Measurements from ENCODE around the gene SBNO2. TPM values are rescaled to one million over a fixed set of nuclear protein-coding genes. Genes with fewer than 3 reads are reported as not detected.
A peak's percentile ranks its signal among the peaks of the same experiment; 100 is the strongest.
"Not testable (repeated sequence)": the region's sequence is repeated elsewhere in the genome, so short reads cannot be mapped to it uniquely, and the experiment has no call there.

Gene SBNO2
- total RNA-seq, 1 donor from 2014 or later, result 46.4 TPM

GRCh38 chr19:1206150-1206863 is 32.2 kb upstream of the SBNO2 start:
- peak; percentile 19 for DNase-seq (ENCODE audit: low spot score)
- Mint-ChIP-seq H3K36me3 (ENCODE audit: low read depth, unreplicated experiment) (peaks cover 7% of the 10 kb centered on the region), H3K27ac (ENCODE audit: unreplicated experiment) (peak overlapping the region; percentile 74), H3K4me3 (ENCODE audit: unreplicated experiment) (peak overlapping the region; percentile 96), H3K4me1 (ENCODE audit: unreplicated experiment) (peaks cover 15% of the 10 kb centered on the region), H3K27me3 (ENCODE audit: unreplicated experiment) (peaks cover 7% of the 10 kb centered on the region), H3K9me3 (ENCODE audit: unreplicated experiment) (no peaks in the 10 kb centered on the region)
- TF ChIP-seq CTCF (IDR thresholded peaks at IDR 0.05; ENCODE audit: unreplicated experiment), result no peak

- H3K27ac Mint-ChIP-seq (ENCODE audit: unreplicated experiment), result peak within 1 kb of the TSS; percentile 74
- H3K27me3 Mint-ChIP-seq (ENCODE audit: unreplicated experiment), result peaks cover 7% of the 10 kb centered on the region
- no peak for TF ChIP-seq CTCF (IDR thresholded peaks at IDR 0.05; ENCODE audit: unreplicated experiment)
- H3K4me1 Mint-ChIP-seq (ENCODE audit: unreplicated experiment), result peaks cover 15% of the 10 kb centered on the region
- peak; percentile 100 for DNase-seq (ENCODE audit: low spot score)
- peaks cover 7% of the 10 kb centered on the region for H3K36me3 Mint-ChIP-seq (ENCODE audit: low read depth, unreplicated experiment)
- no peaks in the 10 kb centered on the region for H3K9me3 Mint-ChIP-seq (ENCODE audit: unreplicated experiment)
- H3K4me3 Mint-ChIP-seq (ENCODE audit: unreplicated experiment), result peak within 1 kb of the TSS; percentile 96
These were observed 31.3 kb upstream of the SBNO2 start, which contains the start of gene STK11 for GRCh38 chr19:1205114-1206099. TSS of gene STK11 (plus strand) at chr19:1205778. CDS start at chr19:1206914, 1,136 bp downstream.

GRCh38 chr19:1200614-1201013 is 26.5 kb upstream of the SBNO2 start:
- not testable (repeated sequence) for H3K4me3 Mint-ChIP-seq (ENCODE audit: unreplicated experiment); H3K27me3 Mint-ChIP-seq (ENCODE audit: unreplicated experiment); H3K9me3 Mint-ChIP-seq (ENCODE audit: unreplicated experiment); H3K27ac Mint-ChIP-seq (ENCODE audit: unreplicated experiment); H3K36me3 Mint-ChIP-seq (ENCODE audit: low read depth, unreplicated experiment); DNase-seq (ENCODE audit: low spot score); H3K4me1 Mint-ChIP-seq (ENCODE audit: unreplicated experiment)

GRCh38 chr19:1199531-1199930 is 25.5 kb upstream of the SBNO2 start:
- TF ChIP-seq CTCF (IDR thresholded peaks at IDR 0.05; ENCODE audit: unreplicated experiment), result no peak
- no peak for DNase-seq (ENCODE audit: low spot score)
- Mint-ChIP-seq H3K36me3 (ENCODE audit: low read depth, unreplicated experiment) (peaks cover 3% of the 10 kb centered on the region), H3K27ac (ENCODE audit: unreplicated experiment) (no peak overlapping the region), H3K27me3 (ENCODE audit: unreplicated experiment) (peaks cover 3% of the 10 kb centered on the region), H3K4me1 (ENCODE audit: unreplicated experiment) (peaks cover 2% of the 10 kb centered on the region), H3K4me3 (ENCODE audit: unreplicated experiment) (no peak overlapping the region), H3K9me3 (ENCODE audit: unreplicated experiment) (no peaks in the 10 kb centered on the region)

- Mint-ChIP-seq H3K27me3 (ENCODE audit: unreplicated experiment) (no peaks in the 10 kb centered on the region), H3K9me3 (ENCODE audit: unreplicated experiment) (no peaks in the 10 kb centered on the region), H3K36me3 (ENCODE audit: low read depth, unreplicated experiment) (no peaks in the 10 kb centered on the region), H3K4me3 (ENCODE audit: unreplicated experiment) (no peak overlapping the region), H3K27ac (ENCODE audit: unreplicated experiment) (no peak overlapping the region), H3K4me1 (ENCODE audit: unreplicated experiment) (peaks cover 5% of the 10 kb centered on the region)
- TF ChIP-seq CTCF (IDR thresholded peaks at IDR 0.05; ENCODE audit: unreplicated experiment), result no peak
- DNase-seq (ENCODE audit: low spot score), result no peak
These were observed 15.4 kb upstream of the SBNO2 start for GRCh38 chr19:1189419-1189818.

Measured in endothelial cell (in vitro differentiated cells).